GM12875 (cell line): ENCODE results near the gene PAX5.
A peak's percentile ranks its signal among the peaks of the same experiment; 100 is the strongest.

Experiments
- H3K4me3 ChIP-seq: one replicate; pipeline ENCODE4 v1.5.1; 2011; ENCODE audit warnings: low read depth, low read length, control low read depth
- TF ChIP-seq, protein P1 (sequence below): IDR thresholded peaks from 2 replicates; pipeline ENCODE4 v1.5.1; 2011; ENCODE audit warnings: low read depth, mild to moderate bottlenecking, control low read depth, inconsistent platforms, low read length, moderate library complexity, borderline replicate concordance; ENCODE audit not compliant: insufficient read depth

The PAX5 gene

DNA sequence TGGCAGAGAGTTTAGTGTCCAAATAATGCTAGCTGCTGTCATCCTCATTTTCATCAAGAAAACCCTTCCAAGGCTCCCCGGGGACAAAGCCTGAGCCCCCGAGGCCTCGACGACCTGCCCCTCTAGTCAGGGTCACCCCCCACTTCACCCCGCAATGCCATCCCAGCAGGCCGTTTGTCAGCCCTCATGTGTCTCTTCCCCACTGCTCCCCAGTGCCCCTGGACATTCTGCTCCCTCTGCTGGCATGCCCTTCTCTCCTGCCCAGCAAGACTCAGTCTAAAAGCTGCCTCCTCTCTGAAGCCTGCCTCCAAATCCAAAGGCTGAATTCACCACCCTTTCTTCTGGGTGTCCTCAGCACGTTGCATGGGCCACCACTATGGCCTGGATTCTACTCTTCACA is 59.3 kb downstream of the PAX5 start:
- TF ChIP-seq, protein P1, sequence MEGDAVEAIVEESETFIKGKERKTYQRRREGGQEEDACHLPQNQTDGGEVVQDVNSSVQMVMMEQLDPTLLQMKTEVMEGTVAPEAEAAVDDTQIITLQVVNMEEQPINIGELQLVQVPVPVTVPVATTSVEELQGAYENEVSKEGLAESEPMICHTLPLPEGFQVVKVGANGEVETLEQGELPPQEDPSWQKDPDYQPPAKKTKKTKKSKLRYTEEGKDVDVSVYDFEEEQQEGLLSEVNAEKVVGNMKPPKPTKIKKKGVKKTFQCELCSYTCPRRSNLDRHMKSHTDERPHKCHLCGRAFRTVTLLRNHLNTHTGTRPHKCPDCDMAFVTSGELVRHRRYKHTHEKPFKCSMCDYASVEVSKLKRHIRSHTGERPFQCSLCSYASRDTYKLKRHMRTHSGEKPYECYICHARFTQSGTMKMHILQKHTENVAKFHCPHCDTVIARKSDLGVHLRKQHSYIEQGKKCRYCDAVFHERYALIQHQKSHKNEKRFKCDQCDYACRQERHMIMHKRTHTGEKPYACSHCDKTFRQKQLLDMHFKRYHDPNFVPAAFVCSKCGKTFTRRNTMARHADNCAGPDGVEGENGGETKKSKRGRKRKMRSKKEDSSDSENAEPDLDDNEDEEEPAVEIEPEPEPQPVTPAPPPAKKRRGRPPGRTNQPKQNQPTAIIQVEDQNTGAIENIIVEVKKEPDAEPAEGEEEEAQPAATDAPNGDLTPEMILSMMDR: no peak
- H3K4me3 ChIP-seq: no peak overlapping the region

DNA sequence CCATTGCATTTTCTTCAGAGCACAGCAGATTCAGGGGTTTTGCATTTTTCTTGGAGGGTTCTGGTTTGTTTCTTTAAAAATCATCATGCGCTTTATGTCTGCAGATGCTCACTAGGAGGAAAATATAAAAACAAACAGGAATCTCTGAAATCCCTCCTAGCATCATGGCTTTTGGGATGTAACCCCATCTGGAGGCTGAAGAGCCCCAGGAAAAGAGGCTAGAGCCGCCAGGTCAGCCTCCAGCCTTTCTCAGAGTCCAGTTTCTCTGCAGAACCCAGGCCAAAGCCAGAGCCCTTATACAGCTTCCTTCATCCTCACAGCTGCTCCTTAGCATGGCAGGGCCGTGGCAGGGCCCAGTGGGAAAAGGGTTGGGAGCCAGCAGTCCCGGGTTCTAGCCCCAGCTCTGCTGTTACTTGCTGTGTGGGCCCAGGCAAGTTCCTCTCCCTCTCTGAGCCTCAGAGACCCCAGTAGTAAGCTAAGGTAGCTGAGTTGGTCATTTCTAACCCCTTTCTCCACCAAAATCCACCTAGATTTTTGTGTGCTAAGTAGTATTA is 62.1 kb downstream of the PAX5 start:
- TF ChIP-seq, protein P1: no peak
- H3K4me3 ChIP-seq: no peak overlapping the region

DNA sequence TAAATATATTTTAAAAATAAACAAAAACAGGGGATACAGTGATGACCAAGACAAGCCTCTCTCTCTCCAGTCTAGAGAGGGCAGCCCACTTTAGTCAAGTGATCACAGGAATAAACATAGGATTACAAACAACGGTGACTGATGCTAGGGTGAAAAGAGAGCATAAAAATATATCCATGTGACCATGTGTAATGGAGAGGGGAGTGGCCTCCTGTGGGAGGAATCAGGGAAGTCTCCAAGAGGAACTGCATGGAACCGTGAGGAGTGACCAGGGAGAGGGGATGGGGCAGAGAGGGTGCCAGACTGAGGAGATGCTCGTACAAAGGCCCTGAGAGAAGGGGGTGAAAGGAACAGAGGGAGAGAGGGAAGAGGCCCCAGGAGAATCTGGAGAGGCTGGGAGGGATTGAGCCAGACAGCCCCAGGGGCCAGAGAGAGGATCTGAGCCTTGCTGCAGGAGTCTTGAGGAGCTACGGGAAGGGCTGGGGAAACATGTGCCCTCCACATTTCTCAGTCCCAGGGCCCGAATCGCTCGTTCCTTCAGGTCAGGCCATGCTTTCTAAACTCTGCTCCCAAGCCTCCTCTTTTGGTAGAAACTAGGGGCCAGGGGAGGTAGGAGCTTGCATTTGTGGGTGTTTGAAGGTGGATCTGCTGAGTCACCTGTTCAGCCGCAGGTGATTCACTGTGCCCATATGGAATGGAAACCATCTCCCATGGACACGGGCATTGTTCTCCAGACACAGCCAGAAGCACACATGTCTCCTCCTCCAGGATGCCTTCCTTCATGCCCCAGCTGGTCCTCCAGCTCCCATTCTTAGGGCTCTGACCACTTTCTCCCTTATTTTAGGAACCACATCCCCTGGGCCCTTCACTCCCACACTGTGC is 63.8 kb downstream of the PAX5 start:
- TF ChIP-seq, protein P1: no peak
- H3K4me3 ChIP-seq: no peak overlapping the region

DNA sequence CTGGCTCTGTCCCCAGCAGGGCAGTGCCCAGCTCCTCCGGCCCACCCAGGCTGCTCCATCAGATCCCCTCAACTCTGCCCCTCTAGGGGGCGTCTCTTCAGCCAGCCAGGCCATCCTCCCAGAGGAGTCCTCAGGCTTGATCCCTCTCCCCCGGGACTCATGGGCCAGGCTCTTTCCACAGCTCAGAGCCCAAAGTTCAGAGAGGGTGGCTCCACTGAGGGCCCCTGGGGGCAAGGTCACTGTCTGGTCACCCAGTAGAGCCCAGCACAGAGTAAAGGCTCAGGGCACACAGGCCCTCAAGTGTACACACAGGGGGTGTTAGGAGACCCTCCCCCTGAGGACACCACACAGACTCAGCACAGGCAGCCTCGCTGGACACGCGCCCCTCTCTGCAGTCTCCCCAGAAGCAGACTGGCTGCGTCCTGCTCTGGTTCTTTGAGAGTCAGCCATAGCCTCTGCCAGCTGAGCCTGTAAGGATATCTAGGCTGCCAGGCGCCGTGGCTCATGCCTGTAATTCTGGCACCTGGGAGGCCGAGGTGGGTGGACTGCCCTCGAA is 64.8 kb downstream of the PAX5 start:
- TF ChIP-seq, protein P1: 0 out of 2 replicates have a peak, but pooled peaks have one; percentile 27
- H3K4me3 ChIP-seq: no peak overlapping the region

DNA sequence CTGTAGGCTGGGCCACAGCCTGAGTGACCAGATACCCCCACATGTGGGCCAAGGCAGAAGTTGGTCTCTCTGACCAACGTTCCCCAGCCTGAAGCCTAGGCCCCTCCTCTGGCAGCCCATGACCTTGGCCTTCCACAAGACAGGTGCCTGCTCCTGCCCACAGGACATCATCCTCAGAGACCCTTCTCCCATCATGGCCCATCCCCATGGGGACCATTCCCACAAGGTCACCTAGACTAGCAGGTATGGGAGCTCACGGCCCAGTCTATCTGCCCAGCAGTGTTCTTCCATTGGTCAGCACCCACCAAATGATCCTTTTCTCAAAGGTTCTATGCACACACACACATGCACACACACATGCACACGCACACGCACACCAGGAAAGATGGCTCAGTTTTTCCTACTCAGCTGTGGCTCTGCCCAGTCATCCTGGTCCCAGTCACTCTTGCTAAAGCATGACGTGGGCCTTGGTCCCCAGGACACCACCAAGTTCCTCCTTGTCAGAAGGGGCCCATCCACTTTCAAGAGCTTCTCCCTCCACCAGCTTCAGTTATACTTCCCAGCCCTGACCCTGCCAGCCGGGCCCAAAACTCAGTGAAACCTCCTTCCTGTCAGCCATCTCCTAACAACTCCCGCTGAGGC is 65.4 kb downstream of the PAX5 start:
- no peak overlapping the region for H3K4me3 ChIP-seq

DNA sequence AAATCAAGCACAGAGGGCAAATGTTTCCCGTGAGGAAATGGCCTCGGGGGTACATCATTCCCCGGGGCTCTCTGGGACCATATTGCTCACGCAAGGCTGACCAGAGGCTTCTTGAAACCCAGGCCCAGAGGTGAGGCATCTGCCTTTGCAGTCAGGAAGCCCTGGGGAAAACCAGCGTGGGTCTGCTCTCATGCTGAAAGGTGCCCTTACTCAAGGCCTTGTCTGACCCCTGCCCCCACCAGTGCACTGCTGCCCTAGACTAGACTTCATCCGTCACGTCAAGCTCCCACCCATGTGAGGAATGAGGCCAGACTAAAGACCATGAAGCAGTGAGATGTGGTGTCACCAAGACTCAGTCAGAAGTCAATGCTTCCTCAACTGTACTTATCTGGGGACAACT is 66.1 kb downstream of the PAX5 start:
- no peak overlapping the region for H3K4me3 ChIP-seq

More for the DNA sequence above, 65.4 kb downstream of the PAX5 start:
- TF ChIP-seq, protein P1: no peak

More for the DNA sequence above, 66.1 kb downstream of the PAX5 start:
- TF ChIP-seq, protein P1: no peak
